GM12878 (cell line): ENCODE data around the gene MRS2. TPM values are rescaled to one million over a fixed set of nuclear protein-coding genes. Genes with fewer than 3 reads are reported as not detected.

Experiments
- BCL3 ChIP-seq: IDR thresholded peaks from 2 replicates; pipeline ENCODE4 v1.6.1; 2011; ENCODE audit warnings: borderline replicate concordance, low read depth, mild to moderate bottlenecking, moderate library complexity, low read length; ENCODE audit not compliant: insufficient read depth, poor library complexity, severe bottlenecking
- BRCA1 ChIP-seq: IDR thresholded peaks from 2 replicates; pipeline ENCODE4 v1.6.1; 2011; ENCODE audit warnings: low read depth, low read length, improper control_type of control experiment
- CBFB ChIP-seq: IDR thresholded peaks from 2 replicates; pipeline ENCODE4 v1.6.1; 2016; ENCODE audit warnings: antibody characterized with exemption, low read depth
- CBX5 ChIP-seq: sonication (generic); IDR thresholded peaks from 2 replicates; pipeline ENCODE4 v1.6.1; 2016; ENCODE audit warnings: low read depth, moderate library complexity, mild to moderate bottlenecking, inconsistent platforms
- CHD2 ChIP-seq: IDR thresholded peaks from 2 replicates; pipeline ENCODE4 v1.6.1; 2011; ENCODE audit warnings: low read depth, low read length, improper control_type of control experiment, borderline replicate concordance
- E2F4 ChIP-seq: IDR thresholded peaks from 2 replicates; pipeline ENCODE4 v1.6.1; 2012; ENCODE audit warnings: low read depth, low read length, improper control_type of control experiment
- ESRRA ChIP-seq: IDR thresholded peaks from 2 replicates; pipeline ENCODE4 v1.6.1; 2012; ENCODE audit warnings: mild to moderate bottlenecking, low read length, improper control_type of control experiment
- ETV6 ChIP-seq, 2 experiments: fragments of 450-650 bp in 1 of 2; IDR thresholded peaks in 1 of 2; conservative IDR thresholded peaks in 1 of 2; 2 replicates each; pipeline ENCODE4 v1.6.1; 2014; ENCODE audit warnings: antibody characterized with exemption in 1 of 2, borderline replicate concordance in 1 of 2, low read depth in 1 of 2, mild to moderate bottlenecking in 1 of 2, moderate library complexity in 1 of 2
- NFIC ChIP-seq: IDR thresholded peaks from 2 replicates; pipeline ENCODE4 v1.6.1; 2012; ENCODE audit warnings: low read depth, mild to moderate bottlenecking, inconsistent platforms, low read length, moderate library complexity
- RBBP5 ChIP-seq: fragments of 200-600 bp; sonication (generic); conservative IDR thresholded peaks from 2 replicates; pipeline ENCODE4 v1.6.1; 2016
- RUNX3 ChIP-seq: IDR thresholded peaks from 2 replicates; pipeline ENCODE4 v1.6.1; 2012; ENCODE audit warnings: low read length, inconsistent platforms
- SIX5 ChIP-seq: IDR thresholded peaks from 2 replicates; pipeline ENCODE4 v1.6.1; 2011; ENCODE audit warnings: mild to moderate bottlenecking, low read depth, low read length, moderate library complexity; ENCODE audit not compliant: severe bottlenecking
- TAF1 ChIP-seq: IDR thresholded peaks from 2 replicates; pipeline ENCODE4 v1.6.1; 2011; ENCODE audit warnings: mild to moderate bottlenecking, low read depth, low read length, borderline replicate concordance
- TCF7 ChIP-seq: IDR thresholded peaks from 2 replicates; pipeline ENCODE4 v1.6.1; 2014; ENCODE audit warnings: antibody characterized with exemption, borderline replicate concordance
- ZBTB4 ChIP-seq: fragments of 450-650 bp; formaldehyde crosslinking; IDR thresholded peaks from 2 replicates; pipeline ENCODE4 v1.4.0; 2022; ENCODE audit warnings: mild to moderate bottlenecking, moderate library complexity
- polyA plus RNA-seq, 11 experiments: library from polyadenylated mRNA; depleted of rRNA in 4 of 11; unstranded in 6 of 11; stranded (reverse) in 5 of 11; fragments of >200 nt; fragmentation: Nextera tagmentation in 4 of 11; fragmentation: Illumina TruSeq in 1 of 11; extraction: Ambion mirVana in 4 of 11; extraction: Trizol in 1 of 11; gene quantifications; 1 replicate in 1 of 11; 2 replicates in 10 of 11; pipeline versions ENCODE4 v1.2.1 to v1.2.3, GENCODE V29; 2011 to 2016; ENCODE audit warnings: inconsistent platforms in 2 of 11, missing spikeins in 2 of 11, low read depth in 1 of 11
- total RNA-seq, 4 experiments: library from RNA; depleted of rRNA in 3 of 4; stranded (reverse); fragments of >200 nt in 3 of 4; fragmentation: Illumina TruSeq in 1 of 4; extraction: Trizol in 1 of 4; gene quantifications; 2 replicates each; pipeline versions ENCODE4 v1.2.1 to v1.2.3, GENCODE V29; 2013 to 2021
- TF ChIP-seq, protein P1 (sequence below): fragments of 450-650 bp; IDR thresholded peaks from 2 replicates; pipeline ENCODE4 v1.6.1; 2016; ENCODE audit warnings: mild to moderate bottlenecking, moderate library complexity, borderline replicate concordance
- TF ChIP-seq, protein P2 (sequence below): fragments of 450-650 bp; IDR thresholded peaks from 2 replicates; pipeline ENCODE4 v1.6.1; 2016; ENCODE audit warnings: mild to moderate bottlenecking

The MRS2 gene
- total and polyA plus RNA-seq, 10 of the 15 experiments (the other 5 are each of a cell fraction or from before 2014, with no cell fraction given), result 7.5 to 29.9 (median 24.2) TPM

GRCh38 chr6:24359640-24360454 lies 42.9 kb upstream of the MRS2 start (continued):
- TF ChIP-seq ZBTB4 (CRISPR knock-in tag) (no peak), CBFB (0 out of 2 replicates have a peak, but pooled peaks have one; percentile 14), ESRRA (no peak), BCL3 (no peak), RBBP5 (no peak), E2F4 (no peak), CBX5 (no peak), TAF1 (no peak), ETV6 (conservative IDR thresholded peaks at IDR 0.05 in 1 of 2, IDR thresholded peaks at IDR 0.05 in 1 of 2; ENCODE audit: borderline replicate concordance in 1 of 2, low read depth in 1 of 2) (no peak), RUNX3 (no peak; the same call in 1 of the 2 replicates), NFIC (no peak), SIX5 (no peak), TCF7 (no peak), BRCA1 (no peak), CHD2 (no peak)
- TF ChIP-seq, protein P1, sequence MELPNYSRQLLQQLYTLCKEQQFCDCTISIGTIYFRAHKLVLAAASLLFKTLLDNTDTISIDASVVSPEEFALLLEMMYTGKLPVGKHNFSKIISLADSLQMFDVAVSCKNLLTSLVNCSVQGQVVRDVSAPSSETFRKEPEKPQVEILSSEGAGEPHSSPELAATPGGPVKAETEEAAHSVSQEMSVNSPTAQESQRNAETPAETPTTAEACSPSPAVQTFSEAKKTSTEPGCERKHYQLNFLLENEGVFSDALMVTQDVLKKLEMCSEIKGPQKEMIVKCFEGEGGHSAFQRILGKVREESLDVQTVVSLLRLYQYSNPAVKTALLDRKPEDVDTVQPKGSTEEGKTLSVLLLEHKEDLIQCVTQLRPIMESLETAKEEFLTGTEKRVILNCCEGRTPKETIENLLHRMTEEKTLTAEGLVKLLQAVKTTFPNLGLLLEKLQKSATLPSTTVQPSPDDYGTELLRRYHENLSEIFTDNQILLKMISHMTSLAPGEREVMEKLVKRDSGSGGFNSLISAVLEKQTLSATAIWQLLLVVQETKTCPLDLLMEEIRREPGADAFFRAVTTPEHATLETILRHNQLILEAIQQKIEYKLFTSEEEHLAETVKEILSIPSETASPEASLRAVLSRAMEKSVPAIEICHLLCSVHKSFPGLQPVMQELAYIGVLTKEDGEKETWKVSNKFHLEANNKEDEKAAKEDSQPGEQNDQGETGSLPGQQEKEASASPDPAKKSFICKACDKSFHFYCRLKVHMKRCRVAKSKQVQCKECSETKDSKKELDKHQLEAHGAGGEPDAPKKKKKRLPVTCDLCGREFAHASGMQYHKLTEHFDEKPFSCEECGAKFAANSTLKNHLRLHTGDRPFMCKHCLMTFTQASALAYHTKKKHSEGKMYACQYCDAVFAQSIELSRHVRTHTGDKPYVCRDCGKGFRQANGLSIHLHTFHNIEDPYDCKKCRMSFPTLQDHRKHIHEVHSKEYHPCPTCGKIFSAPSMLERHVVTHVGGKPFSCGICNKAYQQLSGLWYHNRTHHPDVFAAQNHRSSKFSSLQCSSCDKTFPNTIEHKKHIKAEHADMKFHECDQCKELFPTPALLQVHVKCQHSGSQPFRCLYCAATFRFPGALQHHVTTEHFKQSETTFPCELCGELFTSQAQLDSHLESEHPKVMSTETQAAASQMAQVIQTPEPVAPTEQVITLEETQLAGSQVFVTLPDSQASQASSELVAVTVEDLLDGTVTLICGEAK, result no peak
- TF ChIP-seq, protein P2, sequence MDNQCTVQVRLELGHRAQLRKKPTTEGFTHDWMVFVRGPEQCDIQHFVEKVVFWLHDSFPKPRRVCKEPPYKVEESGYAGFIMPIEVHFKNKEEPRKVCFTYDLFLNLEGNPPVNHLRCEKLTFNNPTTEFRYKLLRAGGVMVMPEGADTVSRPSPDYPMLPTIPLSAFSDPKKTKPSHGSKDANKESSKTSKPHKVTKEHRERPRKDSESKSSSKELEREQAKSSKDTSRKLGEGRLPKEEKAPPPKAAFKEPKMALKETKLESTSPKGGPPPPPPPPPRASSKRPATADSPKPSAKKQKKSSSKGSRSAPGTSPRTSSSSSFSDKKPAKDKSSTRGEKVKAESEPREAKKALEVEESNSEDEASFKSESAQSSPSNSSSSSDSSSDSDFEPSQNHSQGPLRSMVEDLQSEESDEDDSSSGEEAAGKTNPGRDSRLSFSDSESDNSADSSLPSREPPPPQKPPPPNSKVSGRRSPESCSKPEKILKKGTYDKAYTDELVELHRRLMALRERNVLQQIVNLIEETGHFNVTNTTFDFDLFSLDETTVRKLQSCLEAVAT, result no peak
